GM18505 (cell line): ENCODE measurements around the gene TJP1.
"Not testable (repeated sequence)": the region's sequence is repeated elsewhere in the genome, so short reads cannot be mapped to it uniquely, and the experiment has no call there.

Source experiments
- ATAC-seq: cut with Tn5 transposase; IDR thresholded peaks from one replicate; pipeline ENCODE4 v1.9.1; 2021; ENCODE audit not compliant: unreplicated experiment
- POLR2A ChIP-seq: IDR thresholded peaks from 4 replicates; pipeline ENCODE4 v1.6.1; 2011; ENCODE audit warnings: borderline replicate concordance; ENCODE audit not compliant: insufficient read depth, insufficient read length; ENCODE audit errors: extremely low read depth

The TJP1 gene

GRCh38 chr15:29712149-29712885 lies 110.0 kb downstream of the TJP1 start:
- no peak for ATAC-seq
- TF ChIP-seq POLR2A = no peak

DNA sequence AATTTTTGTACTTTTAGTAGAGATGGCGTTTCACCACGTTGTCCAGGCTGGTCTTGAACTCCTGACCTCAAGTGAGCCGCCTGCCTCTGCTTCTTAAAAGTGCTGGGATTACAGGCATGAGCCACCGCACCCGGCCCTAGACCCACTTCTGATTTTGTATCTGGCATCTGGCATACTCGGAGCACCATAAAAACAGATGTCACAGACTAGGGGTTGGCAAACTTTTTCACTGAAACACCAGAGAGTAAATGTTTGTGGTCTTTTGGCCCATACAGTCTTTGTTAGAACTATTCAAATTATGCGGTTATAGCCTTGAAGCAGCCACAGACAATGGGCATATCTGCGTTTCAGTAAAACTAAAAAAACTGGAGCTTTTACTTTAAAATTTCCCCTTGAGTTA lies 110.7 kb downstream of the TJP1 start:
- ATAC-seq = no peak
- no peak for TF ChIP-seq POLR2A

DNA sequence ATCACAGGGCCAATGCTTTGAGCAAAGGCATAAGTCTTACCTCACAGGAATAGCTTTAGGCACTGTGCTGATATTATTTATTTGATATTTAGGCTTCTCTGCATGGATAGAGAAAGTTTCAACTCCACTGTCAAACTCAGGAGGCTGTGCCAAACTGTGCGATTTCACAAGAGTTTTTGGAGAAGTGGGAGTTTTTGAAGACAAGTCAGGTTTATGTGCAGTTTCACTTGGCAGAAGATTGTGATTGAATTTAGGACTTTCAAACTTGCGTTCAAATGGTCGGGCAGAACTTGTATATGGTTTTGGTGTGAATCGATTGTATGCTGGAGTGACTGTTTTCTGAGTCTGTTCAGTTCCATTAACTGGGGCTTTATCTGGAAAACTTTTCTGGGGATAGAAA lies 113.7 kb downstream of the TJP1 start:
- no peak for TF ChIP-seq POLR2A
- ATAC-seq = no peak

DNA sequence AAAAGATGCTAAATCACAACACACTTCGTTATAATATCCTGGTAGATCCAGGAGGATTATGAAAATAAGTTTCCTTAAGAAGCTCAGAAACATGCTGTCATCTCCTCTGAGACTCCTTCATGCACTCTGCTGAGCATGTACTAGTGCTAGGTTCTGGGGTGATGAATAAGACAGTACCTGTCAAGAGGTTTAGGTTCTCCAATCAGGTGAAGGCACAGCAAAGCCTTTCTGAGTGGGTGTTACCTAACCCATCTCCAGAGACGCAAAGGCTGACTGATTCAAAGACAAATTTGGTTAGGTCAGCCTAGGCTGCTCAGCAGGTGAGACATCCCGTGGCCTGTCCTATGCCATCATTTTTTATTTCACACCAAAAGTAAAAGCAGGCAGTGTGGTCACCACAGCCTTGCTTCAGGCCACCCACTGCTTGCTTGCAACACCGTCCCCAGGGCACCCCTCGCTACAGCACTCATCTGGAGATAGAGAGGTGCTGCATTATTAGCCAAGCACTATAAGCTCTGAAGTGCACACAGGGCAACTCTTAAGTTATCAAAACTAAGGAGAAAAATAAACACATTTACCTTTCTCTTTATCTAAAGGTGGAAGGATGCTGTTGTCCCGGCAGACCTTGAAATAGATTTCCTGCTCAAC lies 117.2 kb downstream of the TJP1 start:
- no peak for TF ChIP-seq POLR2A
- ATAC-seq = no peak

- TF ChIP-seq POLR2A = no peak
- ATAC-seq = no peak
Observed at GRCh38 chr15:29701151-29701550, 121.1 kb downstream of the TJP1 start.

DNA sequence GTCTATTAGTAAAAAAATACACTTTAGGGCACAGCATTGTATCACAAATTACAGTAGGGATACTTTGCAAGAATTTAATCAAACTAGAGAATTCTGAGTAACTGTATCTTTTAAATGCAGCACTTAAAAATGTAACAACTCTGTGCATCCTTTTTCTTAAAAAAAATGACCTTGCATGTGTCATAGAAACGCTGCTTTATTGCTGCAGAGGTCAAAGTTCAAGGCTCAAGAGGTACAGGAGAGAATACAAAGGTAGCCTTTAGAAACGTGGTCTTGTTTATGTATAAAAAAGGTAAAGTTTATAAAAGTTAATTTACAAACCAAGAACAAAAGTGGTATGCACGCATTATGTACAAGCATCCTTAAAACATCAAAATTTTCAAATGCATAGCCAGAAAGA lies 122.0 kb downstream of the TJP1 start:
- no peak for ATAC-seq
- no peak for TF ChIP-seq POLR2A

- ATAC-seq = no peak
- TF ChIP-seq POLR2A = no peak
Observed at GRCh38 chr15:29699791-29700190, 122.5 kb downstream of the TJP1 start.

DNA sequence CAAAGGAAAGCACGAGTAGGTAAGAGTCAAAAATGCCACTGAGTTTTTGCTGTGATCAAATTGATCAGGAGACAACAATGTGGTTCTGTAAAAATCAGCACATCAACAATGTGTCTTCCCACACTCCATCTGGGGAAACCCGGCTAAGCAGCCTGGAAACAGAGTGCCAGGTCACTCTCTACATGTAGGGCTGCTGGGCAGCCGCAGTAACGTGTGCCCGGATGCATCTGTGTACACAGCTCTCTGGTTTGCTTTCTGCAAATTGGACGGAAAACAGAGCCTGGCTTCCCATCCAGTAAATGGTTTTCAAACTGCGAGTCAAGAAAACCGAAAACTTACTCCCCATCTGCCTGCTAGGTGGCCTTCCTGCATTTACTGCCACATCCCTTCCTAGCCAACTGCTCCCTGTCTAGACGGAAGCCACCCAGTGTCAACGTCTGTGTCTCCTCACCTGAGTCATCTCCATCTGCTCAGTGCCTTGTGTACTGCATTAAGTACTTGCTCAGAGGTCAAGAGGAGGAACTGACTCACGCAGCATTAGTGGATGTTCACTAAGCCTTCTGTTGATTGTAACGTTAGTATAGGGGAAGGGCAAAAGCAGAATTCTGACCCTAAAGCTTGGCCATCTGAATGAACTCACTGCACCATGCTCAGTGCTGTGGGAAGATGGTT lies 124.1 kb downstream of the TJP1 start:
- TF ChIP-seq POLR2A = no peak
- no peak for ATAC-seq

DNA sequence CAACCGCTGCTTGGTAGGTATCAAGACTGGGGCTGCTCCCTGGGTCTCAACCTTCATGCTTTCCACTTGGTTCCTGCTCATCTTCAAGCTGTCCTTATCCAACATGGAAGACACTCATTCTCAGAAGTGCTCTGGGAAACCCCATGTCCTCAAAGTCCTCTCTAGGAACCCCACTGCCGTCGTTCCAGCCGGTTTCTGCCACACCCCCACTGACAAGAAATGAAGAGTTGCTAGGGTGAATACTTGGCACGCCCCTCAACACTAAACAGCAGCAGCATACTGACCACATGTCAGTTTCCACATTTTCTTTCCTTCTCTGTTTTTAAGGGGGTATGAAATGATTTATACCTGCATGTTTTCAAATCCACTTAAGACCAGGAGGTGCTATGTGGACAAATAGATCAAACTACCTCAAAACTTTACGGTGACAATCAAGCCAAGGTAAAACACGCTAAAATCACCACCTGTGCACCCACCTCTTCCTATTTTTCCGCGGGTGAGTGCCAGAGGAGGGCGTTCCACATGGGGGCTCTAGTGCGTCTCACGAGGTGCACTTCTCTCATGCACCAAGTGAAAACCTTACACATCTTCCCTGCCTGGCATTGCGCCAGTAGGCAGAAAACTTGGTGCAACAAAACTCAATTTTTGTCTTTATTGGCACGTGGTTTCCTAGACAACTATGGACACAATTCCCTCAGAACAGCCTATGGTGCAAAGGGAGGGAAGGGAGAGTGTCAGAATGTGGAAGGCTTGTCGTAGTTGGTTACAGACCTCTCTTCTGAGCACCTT lies 125.1 kb downstream of the TJP1 start:
- no peak for ATAC-seq
- TF ChIP-seq POLR2A = no peak

- ATAC-seq = not testable (repeated sequence)
Observed at GRCh38 chr15:29696506-29696905, 125.8 kb downstream of the TJP1 start.

DNA sequence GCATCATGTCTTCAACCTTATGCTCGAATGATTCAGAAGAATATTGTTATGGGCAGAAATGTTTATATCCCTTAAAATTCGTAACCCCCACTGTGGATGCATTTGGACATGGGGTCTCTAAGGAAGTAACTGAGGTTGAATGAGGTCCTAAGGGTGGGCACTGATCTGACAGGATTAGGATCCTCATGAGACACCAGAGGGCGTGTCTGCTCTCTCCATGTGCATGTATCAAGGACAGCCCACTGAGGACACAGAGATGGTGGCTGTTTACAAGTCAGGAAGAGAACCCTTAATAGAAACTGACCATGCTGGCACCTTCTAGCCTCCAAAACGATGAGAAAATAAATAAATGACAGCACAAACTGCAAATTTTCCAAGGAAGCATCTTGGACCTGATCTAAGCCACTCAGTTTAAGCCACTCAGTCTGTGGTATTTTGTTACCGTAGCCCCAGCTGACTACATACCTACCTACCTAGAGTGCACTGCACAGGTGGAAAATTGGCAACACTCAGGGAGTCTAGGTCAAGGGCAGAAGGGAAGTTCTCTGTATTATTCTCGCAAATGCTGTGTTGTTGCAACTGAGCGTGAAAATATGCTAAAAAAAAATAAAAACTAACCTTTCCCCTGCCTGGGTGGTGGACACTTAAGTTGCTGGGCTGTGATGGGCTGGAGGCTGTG lies 126.6 kb downstream of the TJP1 start:
- no peak for ATAC-seq
- TF ChIP-seq POLR2A = no peak

DNA sequence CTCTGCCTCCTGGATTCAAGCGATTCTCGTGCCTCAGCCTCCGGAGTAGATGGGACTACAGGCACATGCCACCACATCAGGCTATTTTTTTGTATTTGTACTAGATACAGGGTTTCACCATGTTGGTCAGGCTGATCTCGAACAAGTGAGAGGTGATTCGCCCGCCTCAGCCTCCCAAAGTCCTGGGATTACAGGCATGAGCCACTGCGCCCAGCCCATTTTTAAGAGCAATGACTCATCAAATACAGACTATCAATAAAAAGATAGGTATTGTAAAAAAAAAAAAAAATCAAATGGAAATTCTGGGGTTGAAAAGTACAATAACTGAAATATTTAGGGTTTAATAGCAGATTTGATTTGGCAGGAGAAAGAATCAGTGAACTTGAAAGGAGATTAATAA lies 129.0 kb downstream of the TJP1 start:
- ATAC-seq = no peak

GRCh38 chr15:29692527-29692926 lies 129.7 kb downstream of the TJP1 start:
- no peak for ATAC-seq
- TF ChIP-seq POLR2A = no peak

More for the DNA sequence above, 129.0 kb downstream of the TJP1 start:
- TF ChIP-seq POLR2A = no peak
